Cardiac fibroblast (primary cell): ENCODE measurements around the gene SAAL1.

Experiments
- DNase-seq, 2 donors: peaks; one replicate each; pipeline versions ENCODE4 v3.0.0 to v3.0.0-alpha.2; 2010; ENCODE audit warnings: low read depth in 2 of 2
- H3K4me3 ChIP-seq, 2 donors: replicated peaks in 1 of 2; 1 replicate in 1 of 2; 2 replicates in 1 of 2; pipeline ENCODE4 v1.5.1; 2011; ENCODE audit warnings: low read depth in 2 of 2, low read length in 2 of 2, mild to moderate bottlenecking in 2 of 2, moderate library complexity in 1 of 2
- CTCF ChIP-seq: IDR thresholded peaks from one replicate; pipeline ENCODE4 v1.5.1; 2011; ENCODE audit warnings: low read depth, mild to moderate bottlenecking, low read length, inconsistent platforms

SAAL1 gene

GRCh38 chr11:18067372-18067771 is 38.5 kb downstream of the SAAL1 start:
- no peak for TF ChIP-seq CTCF
- DNase-seq, result no peak

DNA sequence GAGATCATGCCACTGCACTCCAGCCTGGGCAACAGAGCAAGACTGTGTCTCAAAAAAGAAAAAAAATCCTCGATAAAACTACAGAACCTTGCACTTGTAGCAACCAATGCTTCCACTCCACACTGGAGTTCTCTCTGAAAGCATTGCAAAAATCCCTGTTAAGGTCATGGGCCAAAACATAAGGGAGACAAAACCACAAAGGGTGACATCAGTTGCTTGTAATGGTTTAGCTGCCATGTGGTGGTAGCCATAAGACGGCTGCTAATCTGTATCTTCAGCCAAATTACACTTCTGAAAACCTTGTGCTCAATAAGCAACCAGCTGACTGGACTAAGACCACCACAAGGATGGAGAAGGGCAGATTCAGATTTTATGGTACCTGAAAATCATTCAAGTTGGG is 39.3 kb downstream of the SAAL1 start:
- H3K4me3 ChIP-seq, result no peak overlapping the region
- TF ChIP-seq CTCF, result no peak
- no peak for DNase-seq

More at GRCh38 chr11:18067372-18067771, 38.5 kb downstream of the SAAL1 start:
- H3K4me3 ChIP-seq, result no peak overlapping the region

GRCh38 chr11:18065572-18065971 is 40.3 kb downstream of the SAAL1 start:
- H3K4me3 ChIP-seq, result no peak overlapping the region
- TF ChIP-seq CTCF, result no peak
- no peak for DNase-seq

- no peak for TF ChIP-seq CTCF
- DNase-seq, result no peak
Observed at GRCh38 chr11:18064450-18065054, 41.3 kb downstream of the SAAL1 start.

DNA sequence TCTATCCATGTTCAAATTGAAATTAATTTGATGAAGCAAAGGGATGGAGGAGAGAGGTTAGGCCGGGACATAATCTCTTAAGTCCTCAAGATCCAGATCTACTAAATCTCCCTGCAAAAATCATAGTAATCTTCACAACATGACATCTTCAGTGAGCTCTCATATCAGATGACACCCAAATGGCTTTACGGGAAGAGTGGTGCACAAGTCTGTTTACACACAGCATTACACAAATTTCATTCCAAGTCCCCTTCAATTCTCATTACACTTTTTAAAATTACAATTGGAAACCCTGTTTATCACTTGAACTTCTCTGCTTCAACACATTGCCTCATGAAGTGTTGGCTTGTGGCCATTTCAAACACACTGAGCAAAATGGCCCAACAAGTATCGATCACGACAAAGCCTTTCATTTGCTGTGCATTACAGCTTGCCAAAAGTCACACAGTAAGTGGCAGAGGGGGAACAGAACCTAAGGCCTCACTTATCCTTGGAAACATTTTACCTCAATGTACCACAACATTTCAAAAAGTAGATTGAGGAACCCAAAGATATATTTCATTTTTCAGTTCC is 41.9 kb downstream of the SAAL1 start:
- no peak for DNase-seq
- TF ChIP-seq CTCF, result no peak

More at GRCh38 chr11:18064450-18065054, 41.3 kb downstream of the SAAL1 start:
- no peak overlapping the region for H3K4me3 ChIP-seq

GRCh38 chr11:18063125-18063524 is 42.8 kb downstream of the SAAL1 start:
- TF ChIP-seq CTCF, result no peak
- DNase-seq, result no peak
- no peak overlapping the region for H3K4me3 ChIP-seq

More for the DNA sequence above, 41.9 kb downstream of the SAAL1 start:
- no peak overlapping the region for H3K4me3 ChIP-seq
